Measurements from ENCODE around the gene EXD1. TPM values are rescaled to one million over a fixed set of nuclear protein-coding genes. Genes with fewer than 3 reads are reported as not detected.
A peak's percentile ranks its signal among the peaks of the same experiment; 100 is the strongest.

EXD1 gene, protein sequence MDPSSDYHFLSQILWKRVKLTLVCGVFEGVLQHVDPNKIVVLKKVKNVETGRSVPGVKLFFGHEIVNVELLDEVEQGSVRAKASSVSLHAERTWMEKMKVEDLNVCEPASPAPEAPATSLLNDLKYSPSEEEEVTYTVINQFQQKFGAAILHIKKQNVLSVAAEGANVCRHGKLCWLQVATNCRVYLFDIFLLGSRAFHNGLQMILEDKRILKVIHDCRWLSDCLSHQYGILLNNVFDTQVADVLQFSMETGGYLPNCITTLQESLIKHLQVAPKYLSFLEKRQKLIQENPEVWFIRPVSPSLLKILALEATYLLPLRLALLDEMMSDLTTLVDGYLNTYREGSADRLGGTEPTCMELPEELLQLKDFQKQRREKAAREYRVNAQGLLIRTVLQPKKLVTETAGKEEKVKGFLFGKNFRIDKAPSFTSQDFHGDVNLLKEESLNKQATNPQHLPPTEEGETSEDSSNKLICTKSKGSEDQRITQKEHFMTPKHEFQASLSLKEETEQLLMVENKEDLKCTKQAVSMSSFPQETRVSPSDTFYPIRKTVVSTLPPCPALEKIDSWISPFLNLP
- total RNA-seq, result under 1 TPM in 1 of 2 donors, not detected in 1; 0.26 TPM
- polyA plus RNA-seq (2013, experiment 1 of 2), result not detected
- 0.12 TPM for polyA plus RNA-seq (2013, experiment 2 of 2)
- long read RNA-seq, experiment 1, result 0 reads
- long read RNA-seq, experiment 2, result 0 reads
- long read RNA-seq, experiment 3, partial matches to known transcripts, result 0 of 1 reads
- long read RNA-seq, experiment 3, other reads (novel, unspliced or antisense), result 1 of 1 reads
- long read RNA-seq, experiment 4, result 0 reads

DNA sequence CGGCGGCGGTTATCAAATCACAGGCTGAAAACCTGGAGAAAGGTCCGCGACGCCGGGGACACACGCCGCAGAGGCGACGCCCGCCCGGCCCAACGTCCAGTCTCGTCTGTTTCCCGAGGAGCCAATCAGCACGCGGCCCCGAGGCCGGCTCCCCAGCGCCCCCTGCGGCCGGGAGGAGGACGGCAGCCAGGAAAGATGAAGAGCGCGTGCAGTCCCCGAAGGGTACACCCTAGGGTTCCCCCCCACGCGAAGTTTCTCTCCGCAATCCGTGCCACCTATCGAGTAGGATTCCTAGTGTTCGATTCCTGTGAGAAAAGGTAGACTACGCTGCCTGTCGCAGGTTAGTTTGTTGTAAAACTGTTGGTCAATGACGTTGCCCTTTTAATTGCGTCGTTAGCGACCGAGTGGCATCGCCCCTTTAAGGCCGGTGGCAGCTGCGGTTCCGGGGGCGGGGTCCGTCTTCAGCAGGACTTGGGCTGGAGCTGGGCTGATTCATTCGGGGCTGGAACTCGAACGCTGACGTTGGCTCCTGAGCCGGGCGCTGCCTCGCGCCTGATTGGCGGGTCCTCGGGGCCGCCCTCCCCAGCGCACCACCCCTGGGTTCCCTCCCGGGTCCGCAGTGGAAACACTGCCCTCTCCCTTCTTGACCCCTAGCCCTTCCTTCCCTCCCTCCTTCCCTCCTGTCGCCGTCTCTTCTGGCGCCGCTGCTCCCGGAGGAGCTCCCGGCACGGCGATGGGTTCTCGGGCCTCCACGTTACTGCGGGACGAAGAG is at the start of gene EXD1, which contains the start of gene CHP1:
TSS of gene EXD1 (minus strand) at position 108 of the 772 bp plus-strand sequence. CDS start 4,182 bp downstream, outside the sequence.
TSS of gene CHP1 (plus strand) at position 619 of the 772 bp plus-strand sequence. CDS start at position 734, 115 bp downstream.
- peak within 1 kb of the TSS; percentile 74 for H3K9ac ChIP-seq (ENCODE audit: extremely low read depth, low read length, poor library complexity, severe bottlenecking)
- 1 to 4% methylated on average over 28 to 72 of the region's 72 CpGs for WGBS, 2 experiments (ENCODE audit: insufficient coverage in 1 of 2, insufficient read length in 1 of 2)
- Mint-ChIP-seq H3K4me3 (peak within 1 kb of the TSS; percentile 89), H3K36me3 (ENCODE audit: low read depth) (no peaks in the 10 kb centered on the region), H3K4me1 (peaks cover 12% of the 10 kb centered on the region), H3K27me3 (ENCODE audit: insufficient read depth) (peaks cover 10% of the 10 kb centered on the region), H3K9me3 (peaks cover 6% of the 10 kb centered on the region), H3K27ac (peak within 1 kb of the TSS; percentile 95)
- peak within 1 kb of the TSS; percentile 36 for H3K27ac ChIP-seq (ENCODE audit: low read depth, low read length)
- DNase-seq, result peak; percentile 99
- no peaks in the 10 kb centered on the region for H3K9me3 ChIP-seq (ENCODE audit: control insufficient read depth, low read length)
- H3K4me3 ChIP-seq (ENCODE audit: low read length), result peak within 1 kb of the TSS; percentile 95
- no peaks in the 10 kb centered on the region for H3K27me3 ChIP-seq (ENCODE audit: control insufficient read depth, insufficient read depth, low read length, poor library complexity, severe bottlenecking)
- TF ChIP-seq, protein P1, sequence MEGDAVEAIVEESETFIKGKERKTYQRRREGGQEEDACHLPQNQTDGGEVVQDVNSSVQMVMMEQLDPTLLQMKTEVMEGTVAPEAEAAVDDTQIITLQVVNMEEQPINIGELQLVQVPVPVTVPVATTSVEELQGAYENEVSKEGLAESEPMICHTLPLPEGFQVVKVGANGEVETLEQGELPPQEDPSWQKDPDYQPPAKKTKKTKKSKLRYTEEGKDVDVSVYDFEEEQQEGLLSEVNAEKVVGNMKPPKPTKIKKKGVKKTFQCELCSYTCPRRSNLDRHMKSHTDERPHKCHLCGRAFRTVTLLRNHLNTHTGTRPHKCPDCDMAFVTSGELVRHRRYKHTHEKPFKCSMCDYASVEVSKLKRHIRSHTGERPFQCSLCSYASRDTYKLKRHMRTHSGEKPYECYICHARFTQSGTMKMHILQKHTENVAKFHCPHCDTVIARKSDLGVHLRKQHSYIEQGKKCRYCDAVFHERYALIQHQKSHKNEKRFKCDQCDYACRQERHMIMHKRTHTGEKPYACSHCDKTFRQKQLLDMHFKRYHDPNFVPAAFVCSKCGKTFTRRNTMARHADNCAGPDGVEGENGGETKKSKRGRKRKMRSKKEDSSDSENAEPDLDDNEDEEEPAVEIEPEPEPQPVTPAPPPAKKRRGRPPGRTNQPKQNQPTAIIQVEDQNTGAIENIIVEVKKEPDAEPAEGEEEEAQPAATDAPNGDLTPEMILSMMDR (conservative IDR thresholded peaks at IDR 0.05), result peak; percentile 99
- H3K4me1 ChIP-seq (ENCODE audit: control insufficient read depth, insufficient read depth, low read length), result no peaks in the 10 kb centered on the region
- peaks cover 8% of the 10 kb centered on the region for H3K36me3 ChIP-seq (ENCODE audit: control insufficient read depth, insufficient read depth, low read length)

DNA sequence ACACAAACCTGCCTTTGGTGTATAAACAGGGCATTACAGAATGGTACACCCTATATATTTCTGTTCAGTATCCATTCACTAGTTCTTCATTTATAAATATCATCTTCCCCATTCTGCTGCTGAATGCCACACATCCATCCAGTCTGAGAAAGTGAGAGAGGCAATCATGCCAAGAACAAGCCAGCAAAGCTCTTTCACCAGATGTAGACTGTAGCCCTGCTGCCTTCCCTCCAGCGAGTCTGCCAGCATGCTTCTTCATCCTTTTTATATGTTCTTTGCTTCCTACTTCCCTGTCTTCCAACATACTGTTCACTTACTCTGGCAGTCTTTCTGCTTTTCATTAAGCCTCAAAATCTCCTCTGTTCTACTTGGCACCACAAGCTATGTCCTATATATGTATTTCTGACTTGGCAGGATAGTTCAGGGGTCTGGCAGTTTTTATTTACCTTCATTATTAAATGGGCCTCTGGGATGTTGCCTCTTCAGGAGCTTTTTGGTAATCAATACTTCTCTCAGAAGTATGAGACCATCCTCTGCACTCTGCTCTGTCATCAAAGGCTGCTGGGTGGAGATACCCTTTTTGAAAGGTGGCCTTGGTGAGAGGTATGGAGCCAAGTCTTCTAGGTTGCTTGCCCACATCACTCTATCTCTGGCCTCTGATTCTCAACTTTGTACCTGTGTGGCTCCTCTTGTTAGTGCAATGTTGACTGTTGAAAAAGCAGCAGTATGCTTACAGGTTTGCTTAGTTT is 49.2 kb upstream of the EXD1 start:
- H3K36me3 Mint-ChIP-seq (ENCODE audit: low read depth), result peaks cover 38% of the 10 kb centered on the region
- DNase-seq, result no peak
- no peak overlapping the region for H3K27ac Mint-ChIP-seq
- H3K27ac ChIP-seq (ENCODE audit: low read depth, low read length), result no peak overlapping the region
- WGBS, 2 experiments (ENCODE audit: insufficient coverage in 1 of 2, insufficient read length in 1 of 2), result 86 to 93% methylated on average over 1 of the region's 1 CpG
- no peaks in the 10 kb centered on the region for H3K9me3 ChIP-seq (ENCODE audit: control insufficient read depth, low read length)
- no peak overlapping the region for H3K4me3 ChIP-seq (ENCODE audit: low read length)
- peaks cover 9% of the 10 kb centered on the region for H3K4me1 ChIP-seq (ENCODE audit: control insufficient read depth, insufficient read depth, low read length)
- no peaks in the 10 kb centered on the region for H3K9me3 Mint-ChIP-seq
- no peaks in the 10 kb centered on the region for H3K27me3 ChIP-seq (ENCODE audit: control insufficient read depth, insufficient read depth, low read length, poor library complexity, severe bottlenecking)
- no peak overlapping the region for H3K9ac ChIP-seq (ENCODE audit: extremely low read depth, low read length, poor library complexity, severe bottlenecking)
- H3K4me3 Mint-ChIP-seq, result no peak overlapping the region
- TF ChIP-seq, protein P1 (conservative IDR thresholded peaks at IDR 0.05), result no peak
- no peaks in the 10 kb centered on the region for H3K27me3 Mint-ChIP-seq (ENCODE audit: insufficient read depth)
- H3K4me1 Mint-ChIP-seq, result peaks cover 9% of the 10 kb centered on the region
- peaks cover 20% of the 10 kb centered on the region for H3K36me3 ChIP-seq (ENCODE audit: control insufficient read depth, insufficient read depth, low read length)
